C4-2B (cell line): Measurements from ENCODE around the gene ZMYND19.
"Not testable (repeated sequence)": the region's sequence is repeated elsewhere in the genome, so short reads cannot be mapped to it uniquely, and the experiment has no call there.

ENCODE experiments used
- H3K27ac ChIP-seq: fragments of 450-650 bp; 2 replicates; pipeline ENCODE4 v1.5.1; 2017
- CTCF ChIP-seq: fragments of 450-650 bp; conservative IDR thresholded peaks from 2 replicates; pipeline ENCODE4 v1.5.1; 2017; ENCODE audit warnings: mild to moderate bottlenecking
- ZFX ChIP-seq: fragments of 450-650 bp; IDR thresholded peaks from 2 replicates; pipeline ENCODE4 v1.6.1; 2017

Gene ZMYND19

GRCh38 chr9:137538058-137538457, 52.3 kb downstream of the ZMYND19 start:
- H3K27ac ChIP-seq, result no peak overlapping the region
- TF ChIP-seq CTCF (no peak), ZFX (no peak)

GRCh38 chr9:137536594-137537131, 53.6 kb downstream of the ZMYND19 start:
- not testable (repeated sequence) for H3K27ac ChIP-seq

GRCh38 chr9:137535120-137535428, 55.2 kb downstream of the ZMYND19 start:
- peak overlapping the region; percentile 28 for H3K27ac ChIP-seq
- TF ChIP-seq CTCF, result no peak; the same call in 1 of the 2 replicates
- no peak for TF ChIP-seq ZFX

GRCh38 chr9:137534256-137535119, 55.8 kb downstream of the ZMYND19 start:
- H3K27ac ChIP-seq, result peak overlapping the region; percentile 28

GRCh38 chr9:137532891-137533468, 57.3 kb downstream of the ZMYND19 start:
- H3K27ac ChIP-seq, result not testable (repeated sequence)

More at GRCh38 chr9:137534256-137535119, 55.8 kb downstream of the ZMYND19 start:
- peak; percentile 94 for TF ChIP-seq CTCF
- no peak for TF ChIP-seq ZFX
